AG10803 (cell line): ENCODE data around the gene SUPT6H.

ENCODE experiments used
- DNase-seq: peaks from one replicate; pipeline ENCODE4 v3.0.0; 2010; ENCODE audit warnings: low read depth
- H3K4me3 ChIP-seq: 2 replicates; pipeline ENCODE4 v1.5.1; 2011; ENCODE audit warnings: mild to moderate bottlenecking, low read length, control low read depth
- CTCF ChIP-seq: conservative IDR thresholded peaks from 2 replicates; pipeline ENCODE4 v1.5.1; 2011; ENCODE audit warnings: mild to moderate bottlenecking, low read length, control low read depth, inconsistent platforms

SUPT6H gene

DNA sequence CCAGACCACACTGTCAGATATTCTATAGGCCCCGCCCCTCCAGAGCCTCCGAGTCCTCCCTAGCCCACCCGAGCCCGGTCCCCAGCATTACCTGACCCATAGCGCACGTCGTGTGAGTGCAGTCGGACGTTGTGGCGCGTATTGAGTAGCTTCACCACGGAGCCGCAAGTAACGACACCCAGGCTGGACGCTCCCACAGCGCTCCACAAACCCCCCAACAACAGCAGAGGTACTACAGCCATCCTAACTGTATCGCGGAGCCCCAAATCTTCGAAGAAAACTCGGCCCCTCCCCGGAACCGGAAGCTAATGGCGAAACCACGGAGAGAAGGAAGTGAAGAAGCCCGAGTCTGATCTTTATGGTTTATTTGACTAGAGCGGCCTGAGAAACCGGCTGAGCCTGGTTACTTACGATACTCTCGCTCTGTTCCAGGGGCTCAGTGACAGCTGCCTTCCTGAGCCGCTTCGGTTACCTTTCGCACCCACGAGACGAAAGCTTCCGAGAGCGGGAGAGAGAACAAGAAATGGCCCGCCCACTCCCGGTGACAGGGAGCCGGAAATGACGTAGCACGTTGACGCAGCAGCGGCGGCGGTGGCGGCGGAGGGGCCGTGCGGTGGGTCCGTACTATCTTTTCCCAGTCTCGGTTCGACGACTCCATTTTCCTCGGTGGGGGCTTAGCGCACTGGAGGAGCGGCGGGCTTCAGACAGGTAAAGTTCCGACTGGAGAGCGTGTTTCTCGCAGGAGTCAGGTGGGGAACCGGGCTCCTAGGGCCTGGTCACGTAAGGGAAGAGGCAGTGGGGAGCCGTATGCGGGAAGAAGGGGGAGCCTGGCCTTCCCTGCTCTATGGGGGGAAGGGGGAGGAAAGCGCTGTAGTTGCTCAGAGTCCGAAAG is at the start of gene SUPT6H, which contains the start of gene SDF2:
Gene SUPT6H (plus strand): TSS at position 571 of the 892 bp plus-strand sequence. CDS start 11,197 bp downstream, outside the sequence.
Gene SDF2 (minus strand): TSS at position 272 of the 892 bp plus-strand sequence. CDS start 30 bp downstream, at position 242.
- peak; percentile 76 for DNase-seq
- TF ChIP-seq CTCF, result no peak
- H3K4me3 ChIP-seq, result peak within 1 kb of the TSS; percentile 98

- TF ChIP-seq CTCF, result no peak
- no peak overlapping the region for H3K4me3 ChIP-seq
- no peak for DNase-seq
Observed at GRCh38 chr17:28612531-28612930, 49.5 kb upstream of the SUPT6H start.

DNA sequence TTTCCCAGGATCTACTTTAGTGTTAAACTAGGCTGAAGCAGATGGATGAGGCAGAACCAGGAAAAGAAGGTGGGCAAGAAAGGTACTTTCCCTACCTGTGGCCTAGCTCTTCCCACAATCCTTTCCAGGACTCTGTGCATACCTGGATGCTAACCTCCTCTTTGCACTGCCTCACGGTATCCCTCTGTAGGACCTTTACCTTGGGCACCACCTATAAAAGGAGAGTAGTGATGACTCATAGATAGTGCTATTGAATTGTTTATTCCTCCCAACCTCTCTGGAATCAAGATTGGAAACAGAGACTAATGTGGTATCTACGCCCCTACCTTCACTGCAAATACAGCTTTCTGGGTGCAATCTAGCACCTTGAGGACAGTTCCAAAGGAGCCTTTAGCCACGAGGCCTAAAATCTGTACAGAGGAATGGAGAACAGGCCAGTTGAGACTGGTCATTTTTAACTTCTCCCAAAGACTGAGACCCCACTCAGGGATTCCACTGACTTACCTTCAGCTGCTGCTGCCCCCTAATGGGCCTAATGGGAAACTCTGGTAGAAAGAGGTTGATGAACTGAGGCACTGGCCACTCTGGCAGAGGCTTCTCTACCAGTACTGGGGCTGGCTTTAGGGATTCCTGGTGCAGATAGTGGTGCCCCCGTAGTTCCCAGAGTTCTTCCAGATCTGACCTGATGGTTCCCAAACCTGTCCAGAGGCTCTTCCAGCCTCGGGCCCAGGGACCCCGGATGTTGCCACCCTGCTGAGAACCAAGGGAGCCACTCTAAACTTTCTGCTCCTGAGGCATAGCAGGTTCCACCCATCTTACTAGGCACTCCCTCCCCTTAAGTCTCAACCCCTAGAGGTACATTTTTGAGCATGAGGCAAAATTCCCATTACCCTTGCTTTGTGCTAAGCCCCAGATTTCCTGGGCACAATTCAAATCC is 48.8 kb upstream of the SUPT6H start:
- peak; percentile 73 for TF ChIP-seq CTCF
- H3K4me3 ChIP-seq, result no peak overlapping the region
- DNase-seq, result peak; percentile 24

- peak; percentile 8 for DNase-seq
- no peak within 1 kb of the TSS for H3K4me3 ChIP-seq
- TF ChIP-seq CTCF, result no peak
Observed at GRCh38 chr17:28613931-28614381, 48.0 kb upstream of the SUPT6H start, which contains the start of gene RSKR. Gene RSKR (minus strand): TSS chr17:28614185. CDS start chr17:28614161, 24 bp downstream.

- DNase-seq, result no peak
- no peak overlapping the region for H3K4me3 ChIP-seq
- TF ChIP-seq CTCF, result no peak
Observed at GRCh38 chr17:28615260-28615940, 46.6 kb upstream of the SUPT6H start.

DNA sequence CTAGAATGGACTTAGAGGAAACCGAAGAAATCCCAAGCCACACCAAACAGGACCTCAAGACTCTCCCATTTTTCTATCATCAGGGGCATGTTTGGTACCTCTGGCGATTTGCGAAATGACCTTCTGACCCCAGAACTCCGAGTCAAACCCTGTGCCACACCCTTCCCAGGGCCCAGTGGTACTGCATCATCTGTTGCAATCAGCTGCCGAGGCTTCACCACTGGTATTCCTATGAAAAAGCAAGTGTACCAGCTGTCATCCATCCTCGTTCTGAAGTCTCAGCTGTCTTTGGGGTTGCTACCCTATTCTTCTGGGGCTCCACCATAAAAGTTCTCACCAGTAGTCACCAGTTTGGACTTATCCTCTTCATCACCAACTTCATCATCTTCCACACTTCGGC is 45.7 kb upstream of the SUPT6H start:
- no peak for DNase-seq
- TF ChIP-seq CTCF, result no peak
- no peak overlapping the region for H3K4me3 ChIP-seq
